H1 (cell line): ENCODE measurements around the gene C1QL1. TPM values are rescaled to one million over a fixed set of nuclear protein-coding genes. Genes with fewer than 3 reads are reported as not detected.

Experiments used
- CTCF ChIA-PET: fragments of 300-600 bp; sonication (Branson Sonifier 250); formaldehyde crosslinking; loops from one replicate; lab custom pipeline; 2021; ENCODE audit not compliant: partially characterized antibody; lab: Charles Lee
- POLR2A ChIA-PET: fragments of 300-600 bp; sonication (Branson Sonifier 250); formaldehyde crosslinking; loops from one replicate; lab custom pipeline; 2021; ENCODE audit warnings: inconsistent platforms; ENCODE audit not compliant: partially characterized antibody; lab: Charles Lee
- DNase-seq, 2 experiments: peaks; one replicate each; pipeline versions ENCODE4 v3.0.0 to v3.0.0-alpha.2; 2010 to 2022; ENCODE audit warnings: low spot score in 2 of 2, low read depth in 1 of 2, mixed read lengths in 1 of 2
- FAIRE-seq: peaks from 2 replicates; lab custom pipeline; 2011; peaks lifted over from hg19 to GRCh38; lab: Jason Lieb, UNC
- H2AFZ ChIP-seq: 2 replicates; pipeline ENCODE4 v1.8.1; 2012; ENCODE audit warnings: low read length, inconsistent platforms
- H2AK5ac ChIP-seq: 2 replicates; pipeline ENCODE4 v1.6.1; 2013; ENCODE audit warnings: low read depth, low read length
- H2BK120ac ChIP-seq: replicated peaks from 2 replicates; pipeline ENCODE3; 2013; ENCODE audit warnings: low read depth, low read length, inconsistent platforms
- H2BK12ac ChIP-seq: 2 replicates; pipeline ENCODE4 v1.6.1; 2013; ENCODE audit warnings: low read depth, low read length
- H2BK15ac ChIP-seq: 2 replicates; pipeline ENCODE4 v1.6.1; 2013; ENCODE audit warnings: low read length
- H2BK20ac ChIP-seq: 2 replicates; pipeline ENCODE4 v1.6.1; 2013; ENCODE audit warnings: low read length
- H2BK5ac ChIP-seq: 2 replicates; pipeline ENCODE4 v1.6.1; 2013; ENCODE audit warnings: low read depth, low read length
- H3K14ac ChIP-seq: 2 replicates; pipeline ENCODE4 v1.6.1; 2013; ENCODE audit warnings: inconsistent platforms; ENCODE audit not compliant: insufficient read length
- H3K18ac ChIP-seq: 2 replicates; pipeline ENCODE4 v1.6.1; 2013; ENCODE audit warnings: low read length; ENCODE audit errors: extremely low read depth
- H3K23ac ChIP-seq: 2 replicates; pipeline ENCODE4 v1.6.1; 2013; ENCODE audit warnings: inconsistent platforms; ENCODE audit not compliant: insufficient read length
- H3K23me2 ChIP-seq: 2 replicates; pipeline ENCODE4 v1.6.1; 2013; ENCODE audit warnings: low read depth, low read length
- H3K27ac ChIP-seq: 2 replicates; pipeline ENCODE4 v1.6.1; 2011; ENCODE audit warnings: low read depth, low read length, inconsistent platforms
- H3K27me3 ChIP-seq, 4 experiments: replicated peaks in 1 of 4; 1 replicate in 1 of 4; 2 replicates in 3 of 4; pipeline versions ENCODE4 v1.6.1 to v1.8.1; 2011 to 2013; ENCODE audit warnings: low read length in 3 of 4, mild to moderate bottlenecking in 3 of 4, inconsistent platforms in 2 of 4, mixed read lengths in 2 of 4, moderate library complexity in 1 of 4; ENCODE audit not compliant: control insufficient read depth in 3 of 4, insufficient read depth in 3 of 4; ENCODE audit errors: extremely low read depth in 1 of 4
- H3K36me3 ChIP-seq, 4 experiments: 2 replicates each; pipeline versions ENCODE4 v1.6.1 to v1.8.1; 2011 to 2013; ENCODE audit warnings: mild to moderate bottlenecking in 4 of 4, low read length in 3 of 4, moderate library complexity in 2 of 4, control low read depth in 1 of 4, inconsistent platforms in 1 of 4; ENCODE audit not compliant: insufficient read depth in 4 of 4, control insufficient read depth in 2 of 4
- H3K4ac ChIP-seq: replicated peaks from 2 replicates; pipeline ENCODE3; 2013; ENCODE audit warnings: low read length, low read depth, mixed read lengths, inconsistent platforms; ENCODE audit not compliant: insufficient read length
- H3K4me1 ChIP-seq, 4 experiments: replicated peaks in 1 of 4; 1 replicate in 1 of 4; 2 replicates in 3 of 4; pipeline versions ENCODE4 v1.6.1 to v1.8.1; 2011 to 2013; ENCODE audit warnings: low read length in 3 of 4, inconsistent platforms in 2 of 4, mixed read lengths in 1 of 4; ENCODE audit not compliant: insufficient read depth in 4 of 4, control insufficient read depth in 3 of 4
- H3K4me2 ChIP-seq, 2 experiments: 2 replicates each; pipeline versions ENCODE4 v1.6.1 to v1.8.1; 2011 to 2013; ENCODE audit warnings: low read depth in 2 of 2, low read length in 2 of 2, control low read depth in 1 of 2, inconsistent platforms in 1 of 2, mild to moderate bottlenecking in 1 of 2; ENCODE audit not compliant: insufficient read depth in 1 of 2
- H3K4me3 ChIP-seq, 4 experiments: fragments of 200-600, 300-600 bp in 1 of 4; sonication (generic), shearing (Covaris generic), sonication (Bioruptor Twin) in 1 of 4; 2 replicates each; pipeline versions ENCODE4 v1.5.1 to v1.8.1; 2011 to 2016; ENCODE audit warnings: low read length in 4 of 4, low read depth in 3 of 4, control low read depth in 2 of 4, inconsistent platforms in 2 of 4, mild to moderate bottlenecking in 2 of 4, mixed read lengths in 1 of 4, moderate library complexity in 1 of 4; ENCODE audit not compliant: insufficient read depth in 2 of 4; ENCODE audit errors: extremely low read depth in 1 of 4
- H3K56ac ChIP-seq: replicated peaks from 2 replicates; pipeline ENCODE3; 2013; ENCODE audit warnings: low read depth, mild to moderate bottlenecking, mixed read lengths, low read length, inconsistent platforms; ENCODE audit not compliant: insufficient read length
- H3K79me1 ChIP-seq: 2 replicates; pipeline ENCODE4 v1.6.1; 2013; ENCODE audit warnings: low read depth, low read length, control low read depth
- H3K79me2 ChIP-seq, 2 experiments: 2 replicates each; pipeline versions ENCODE4 v1.6.1 to v1.8.1; 2012 to 2013; ENCODE audit warnings: low read length in 2 of 2, mild to moderate bottlenecking in 2 of 2, inconsistent platforms in 1 of 2; ENCODE audit not compliant: insufficient read depth in 2 of 2, control insufficient read depth in 1 of 2
- H3K9ac ChIP-seq, 4 experiments: replicated peaks in 1 of 4; 1 replicate in 1 of 4; 2 replicates in 3 of 4; pipeline versions ENCODE4 v1.6.1 to v1.8.1; 2011 to 2013; ENCODE audit warnings: low read depth in 3 of 4, low read length in 3 of 4, control low read depth in 2 of 4, mild to moderate bottlenecking in 2 of 4, moderate library complexity in 2 of 4, inconsistent platforms in 1 of 4; ENCODE audit errors: extremely low read depth in 1 of 4
- H3K9me3 ChIP-seq, 2 experiments: 2 replicates each; pipeline versions ENCODE4 v1.6.1 to v1.8.1; 2012 to 2013; ENCODE audit warnings: mild to moderate bottlenecking in 2 of 2, moderate library complexity in 2 of 2, control low read depth in 1 of 2, inconsistent platforms in 1 of 2, low read depth in 1 of 2, low read length in 1 of 2, mixed read lengths in 1 of 2; ENCODE audit not compliant: insufficient read depth in 2 of 2
- H4K20me1 ChIP-seq, 2 experiments: replicated peaks in 1 of 2; 2 replicates each; pipeline versions ENCODE3 to v1.8.1; 2011 to 2013; ENCODE audit warnings: inconsistent platforms in 2 of 2, low read length in 2 of 2, mild to moderate bottlenecking in 1 of 2; ENCODE audit not compliant: insufficient read depth in 2 of 2, control insufficient read depth in 1 of 2
- H4K5ac ChIP-seq: 2 replicates; pipeline ENCODE4 v1.6.1; 2013; ENCODE audit warnings: low read length, low read depth, mixed read lengths, inconsistent platforms; ENCODE audit not compliant: insufficient read length
- H4K8ac ChIP-seq: 2 replicates; pipeline ENCODE4 v1.8.0; 2013; ENCODE audit warnings: mild to moderate bottlenecking, moderate library complexity, low read length, inconsistent platforms; ENCODE audit not compliant: insufficient read depth; ENCODE audit errors: extremely low read depth
- H4K91ac ChIP-seq: replicated peaks from 2 replicates; pipeline ENCODE3; 2013; ENCODE audit warnings: low read length, mixed read lengths, inconsistent platforms; ENCODE audit not compliant: insufficient read length
- GTF2F1 ChIP-seq: IDR thresholded peaks from 2 replicates; pipeline ENCODE4 v1.6.1; 2012; ENCODE audit warnings: low read depth, low read length, improper control_type of control experiment, borderline replicate concordance
- HDAC6 ChIP-seq: IDR thresholded peaks from one replicate; pipeline ENCODE4 v1.7.1; 2012; ENCODE audit warnings: low read depth, mild to moderate bottlenecking, inconsistent platforms, low read length, moderate library complexity
- RFX5 ChIP-seq: IDR thresholded peaks from 2 replicates; pipeline ENCODE4 v1.6.1; 2011; ENCODE audit warnings: low read depth, low read length, improper control_type of control experiment, borderline replicate concordance
- WGBS, 2 experiments: shearing (Covaris generic) in 1 of 2; methylation state at CpG; one replicate each; pipeline versions ENCODE4 v1.1.6 to v1.1.7; 2013 to 2015; ENCODE audit warnings: low lambda C conversion rate in 2 of 2, mixed read lengths in 2 of 2, inconsistent platforms in 1 of 2, low coverage in 1 of 2, missing lambda C conversion rate in 1 of 2; ENCODE audit not compliant: insufficient replicate concordance in 2 of 2, insufficient coverage in 1 of 2, insufficient read length in 1 of 2; ENCODE audit errors: extremely low coverage in 1 of 2, missing lambda C conversion rate in 1 of 2; 5-methylcytosine and 5-hydroxymethylcytosine counted together
- polyA plus RNA-seq, 7 experiments: library from polyadenylated mRNA; depleted of rRNA in 3 of 7; stranded (reverse) in 5 of 7; unstranded in 2 of 7; fragments of >200 nt in 5 of 7; fragments of 200-250 nt in 2 of 7; gene quantifications; 1 replicate in 5 of 7; 2 replicates in 1 of 7; 4 replicates in 1 of 7; pipeline versions ENCODE4 v1.2.1 to v1.2.3, GENCODE V29; 2011 to 2013; ENCODE audit warnings: missing spikeins in 2 of 7, mixed read lengths in 2 of 7
- total RNA-seq: library from RNA; stranded (reverse); fragmentation: NEBNext Ultra II Directional; extraction: Animal tissue kit (Norgen Biotek cat#: 25700); gene quantifications from 2 replicates; pipeline ENCODE4 v1.2.1, GENCODE V29; 2021

Gene C1QL1
- total and polyA plus RNA-seq, 2 of the 8 experiments (the other 6 are each of a cell fraction or from before 2014, with no cell fraction given), result 7.6 to 10.5 TPM

- Histone ChIP-seq H2BK20ac (no peak overlapping the region), H3K4ac (no peak overlapping the region), H2BK120ac (no peak overlapping the region), H3K56ac (no peak overlapping the region), H3K23ac (no peak overlapping the region), H4K91ac (no peak overlapping the region), H3K4me2 (peak overlapping the region; percentile 71 to 91), H3K27me3 (peaks cover 28 to 59% (median 53%) of the 10 kb centered on the region in 4 experiments), H3K9ac (no peak overlapping the region), H3K4me1 (peaks cover 3 to 27% (median 14%) of the 10 kb centered on the region in 4 experiments), H4K8ac (no peak overlapping the region), H3K14ac (no peak overlapping the region), H2BK5ac (no peak overlapping the region), H3K4me3 (peak overlapping the region; percentile 11 to 55 (median 24); a peak in 7 of 8 replicates), H3K23me2 (peaks cover 25% of the 10 kb centered on the region; the same call in 1 of the 2 replicates), H2AK5ac (no peak overlapping the region), H3K18ac (peak overlapping the region; percentile 48), H4K20me1 (peaks cover 1 to 3% of the 10 kb centered on the region in 2 experiments), H2BK12ac (peak overlapping the region; percentile 39; the same call in 1 of the 2 replicates), H3K79me1 (no peaks in the 10 kb centered on the region), H2BK15ac (peak overlapping the region; percentile 31; the same call in 1 of the 2 replicates), H3K79me2 (no peaks in the 10 kb centered on the region), H2AFZ (no peak overlapping the region), H4K5ac (no peak overlapping the region), H3K36me3 (no peaks in the 10 kb centered on the region), H3K27ac (no peak overlapping the region), H3K9me3 (no peaks in the 10 kb centered on the region)
- POLR2A ChIA-PET, result interaction anchor here (0.8 kb wide), 1 partner anchor 63 kb away, joined by 3 read pairs; a partner anchor contains a TSS
- DNase-seq, result no peak
- CTCF ChIA-PET, result interaction anchor here (0.8 to 14.5 kb wide), 9 partner anchors 14 to 133 kb away, joined by 3 to 182 read pairs (median 3); no protein-coding TSS in a partner anchor
- TF ChIP-seq GTF2F1 (no peak), RFX5 (no peak), HDAC6 (no peak)
- FAIRE-seq, result no peak
- WGBS, 2 experiments, result 19% methylated on average over 15 of the region's 21 CpGs; no CpG with 5 or more reads in 1 of the 2 experiments
Observed at GRCh38 chr17:44966348-44967025, 1.6 kb downstream of the C1QL1 start.
